NOMO-1 treated with dmso at 0.1 percent for 144 hours (cell line): ENCODE results near the gene LIN28A.
A peak's percentile ranks its signal among the peaks of the same experiment; 100 is the strongest.

Experiments
- DNase-seq: peaks from one replicate; lab custom pipeline; 2025; ENCODE audit not compliant: unreplicated experiment; lab: John Stamatoyannopoulos, UW

The LIN28A gene

GRCh38 chr1:26387447-26387846 is 23.2 kb upstream of the LIN28A start:
- no peak for DNase-seq

- DNase-seq = no peak
These were observed 21.7 kb upstream of the LIN28A start for GRCh38 chr1:26388791-26389445.

GRCh38 chr1:26389604-26390247 is 20.9 kb upstream of the LIN28A start:
- DNase-seq = no peak

- peak; percentile 14 for DNase-seq
These were observed 19.2 kb upstream of the LIN28A start for GRCh38 chr1:26391450-26391849.

- DNase-seq = no peak
These were observed 14.9 kb upstream of the LIN28A start for GRCh38 chr1:26395754-26396153.

GRCh38 chr1:26399034-26399433 is 11.6 kb upstream of the LIN28A start:
- DNase-seq = no peak

GRCh38 chr1:26401891-26402290 is 8.7 kb upstream of the LIN28A start:
- no peak for DNase-seq

- DNase-seq = no peak
These were observed 7.0 kb upstream of the LIN28A start for GRCh38 chr1:26403656-26404055.

- no peak for DNase-seq
These were observed 6.0 kb upstream of the LIN28A start for GRCh38 chr1:26404641-26405040.

GRCh38 chr1:26405281-26405915 is 5.2 kb upstream of the LIN28A start:
- no peak for DNase-seq

GRCh38 chr1:26408604-26409003 is 2.0 kb upstream of the LIN28A start:
- DNase-seq = peak; percentile 30

- no peak for DNase-seq
These were observed 1.3 kb upstream of the LIN28A start for GRCh38 chr1:26409191-26409807.

- no peak for DNase-seq
These were observed 1.0 kb downstream of the LIN28A start for GRCh38 chr1:26411624-26412074.

GRCh38 chr1:26412180-26412840 is 1.7 kb downstream of the LIN28A start:
- no peak for DNase-seq

GRCh38 chr1:26413031-26413430 is 2.4 kb downstream of the LIN28A start:
- no peak for DNase-seq

GRCh38 chr1:26417111-26417759 is 6.6 kb downstream of the LIN28A start:
- DNase-seq = peak; percentile 57

GRCh38 chr1:26418865-26419349 is 8.3 kb downstream of the LIN28A start:
- no peak for DNase-seq

- no peak for DNase-seq
These were observed 8.9 kb downstream of the LIN28A start for GRCh38 chr1:26419494-26419893.

GRCh38 chr1:26429721-26430120 is 19.1 kb downstream of the LIN28A start:
- no peak for DNase-seq

GRCh38 chr1:26431979-26432695 is 21.5 kb downstream of the LIN28A start, which contains the start of gene DHDDS:
Gene DHDDS, plus strand, starts transcription at chr1:26432321. Its CDS starts 625 bp downstream, at chr1:26432946.
- DNase-seq = peak; percentile 96
